H1 (cell line): Measurements from ENCODE around the gene KRTAP12-2. TPM values are rescaled to one million over a fixed set of nuclear protein-coding genes. Genes with fewer than 3 reads are reported as not detected.
"Not testable (repeated sequence)": the region's sequence is repeated elsewhere in the genome, so short reads cannot be mapped to it uniquely, and the experiment has no call there.

Source experiments
- CTCF ChIA-PET: fragments of 300-600 bp; sonication (Branson Sonifier 250); formaldehyde crosslinking; loops from one replicate; lab custom pipeline; 2021; ENCODE audit not compliant: partially characterized antibody; lab: Charles Lee
- POLR2A ChIA-PET: fragments of 300-600 bp; sonication (Branson Sonifier 250); formaldehyde crosslinking; loops from one replicate; lab custom pipeline; 2021; ENCODE audit warnings: inconsistent platforms; ENCODE audit not compliant: partially characterized antibody; lab: Charles Lee
- DNase-seq, 2 experiments: peaks; one replicate each; pipeline versions ENCODE4 v3.0.0 to v3.0.0-alpha.2; 2010 to 2022; ENCODE audit warnings: low spot score in 2 of 2, low read depth in 1 of 2, mixed read lengths in 1 of 2
- FAIRE-seq: peaks from 2 replicates; lab custom pipeline; 2011; peaks lifted over from hg19 to GRCh38; lab: Jason Lieb, UNC
- H2AFZ ChIP-seq: 2 replicates; pipeline ENCODE4 v1.8.1; 2012; ENCODE audit warnings: low read length, inconsistent platforms
- H2AK5ac ChIP-seq: 2 replicates; pipeline ENCODE4 v1.6.1; 2013; ENCODE audit warnings: low read depth, low read length
- H2BK120ac ChIP-seq: replicated peaks from 2 replicates; pipeline ENCODE3; 2013; ENCODE audit warnings: low read depth, low read length, inconsistent platforms
- H2BK12ac ChIP-seq: 2 replicates; pipeline ENCODE4 v1.6.1; 2013; ENCODE audit warnings: low read depth, low read length
- H2BK15ac ChIP-seq: 2 replicates; pipeline ENCODE4 v1.6.1; 2013; ENCODE audit warnings: low read length
- H2BK20ac ChIP-seq: 2 replicates; pipeline ENCODE4 v1.6.1; 2013; ENCODE audit warnings: low read length
- H2BK5ac ChIP-seq: 2 replicates; pipeline ENCODE4 v1.6.1; 2013; ENCODE audit warnings: low read depth, low read length
- H3K14ac ChIP-seq: 2 replicates; pipeline ENCODE4 v1.6.1; 2013; ENCODE audit warnings: inconsistent platforms; ENCODE audit not compliant: insufficient read length
- H3K18ac ChIP-seq: 2 replicates; pipeline ENCODE4 v1.6.1; 2013; ENCODE audit warnings: low read length; ENCODE audit errors: extremely low read depth
- H3K23ac ChIP-seq: 2 replicates; pipeline ENCODE4 v1.6.1; 2013; ENCODE audit warnings: inconsistent platforms; ENCODE audit not compliant: insufficient read length
- H3K23me2 ChIP-seq: 2 replicates; pipeline ENCODE4 v1.6.1; 2013; ENCODE audit warnings: low read depth, low read length
- H3K27ac ChIP-seq: 2 replicates; pipeline ENCODE4 v1.6.1; 2011; ENCODE audit warnings: low read depth, low read length, inconsistent platforms
- H3K27me3 ChIP-seq, 4 experiments: replicated peaks in 1 of 4; 1 replicate in 1 of 4; 2 replicates in 3 of 4; pipeline versions ENCODE4 v1.6.1 to v1.8.1; 2011 to 2013; ENCODE audit warnings: low read length in 3 of 4, mild to moderate bottlenecking in 3 of 4, inconsistent platforms in 2 of 4, mixed read lengths in 2 of 4, moderate library complexity in 1 of 4; ENCODE audit not compliant: control insufficient read depth in 3 of 4, insufficient read depth in 3 of 4; ENCODE audit errors: extremely low read depth in 1 of 4
- H3K36me3 ChIP-seq, 4 experiments: 2 replicates each; pipeline versions ENCODE4 v1.6.1 to v1.8.1; 2011 to 2013; ENCODE audit warnings: mild to moderate bottlenecking in 4 of 4, low read length in 3 of 4, moderate library complexity in 2 of 4, control low read depth in 1 of 4, inconsistent platforms in 1 of 4; ENCODE audit not compliant: insufficient read depth in 4 of 4, control insufficient read depth in 2 of 4
- H3K4ac ChIP-seq: replicated peaks from 2 replicates; pipeline ENCODE3; 2013; ENCODE audit warnings: low read length, low read depth, mixed read lengths, inconsistent platforms; ENCODE audit not compliant: insufficient read length
- H3K4me1 ChIP-seq, 4 experiments: replicated peaks in 1 of 4; 1 replicate in 1 of 4; 2 replicates in 3 of 4; pipeline versions ENCODE4 v1.6.1 to v1.8.1; 2011 to 2013; ENCODE audit warnings: low read length in 3 of 4, inconsistent platforms in 2 of 4, mixed read lengths in 1 of 4; ENCODE audit not compliant: insufficient read depth in 4 of 4, control insufficient read depth in 3 of 4
- H3K4me2 ChIP-seq, 2 experiments: 2 replicates each; pipeline versions ENCODE4 v1.6.1 to v1.8.1; 2011 to 2013; ENCODE audit warnings: low read depth in 2 of 2, low read length in 2 of 2, control low read depth in 1 of 2, inconsistent platforms in 1 of 2, mild to moderate bottlenecking in 1 of 2; ENCODE audit not compliant: insufficient read depth in 1 of 2
- H3K4me3 ChIP-seq, 4 experiments: fragments of 200-600, 300-600 bp in 1 of 4; sonication (generic), shearing (Covaris generic), sonication (Bioruptor Twin) in 1 of 4; 2 replicates each; pipeline versions ENCODE4 v1.5.1 to v1.8.1; 2011 to 2016; ENCODE audit warnings: low read length in 4 of 4, low read depth in 3 of 4, control low read depth in 2 of 4, inconsistent platforms in 2 of 4, mild to moderate bottlenecking in 2 of 4, mixed read lengths in 1 of 4, moderate library complexity in 1 of 4; ENCODE audit not compliant: insufficient read depth in 2 of 4; ENCODE audit errors: extremely low read depth in 1 of 4
- H3K56ac ChIP-seq: replicated peaks from 2 replicates; pipeline ENCODE3; 2013; ENCODE audit warnings: low read depth, mild to moderate bottlenecking, mixed read lengths, low read length, inconsistent platforms; ENCODE audit not compliant: insufficient read length
- H3K79me1 ChIP-seq: 2 replicates; pipeline ENCODE4 v1.6.1; 2013; ENCODE audit warnings: low read depth, low read length, control low read depth
- H3K79me2 ChIP-seq, 2 experiments: 2 replicates each; pipeline versions ENCODE4 v1.6.1 to v1.8.1; 2012 to 2013; ENCODE audit warnings: low read length in 2 of 2, mild to moderate bottlenecking in 2 of 2, inconsistent platforms in 1 of 2; ENCODE audit not compliant: insufficient read depth in 2 of 2, control insufficient read depth in 1 of 2
- H3K9ac ChIP-seq, 4 experiments: replicated peaks in 1 of 4; 1 replicate in 1 of 4; 2 replicates in 3 of 4; pipeline versions ENCODE4 v1.6.1 to v1.8.1; 2011 to 2013; ENCODE audit warnings: low read depth in 3 of 4, low read length in 3 of 4, control low read depth in 2 of 4, mild to moderate bottlenecking in 2 of 4, moderate library complexity in 2 of 4, inconsistent platforms in 1 of 4; ENCODE audit errors: extremely low read depth in 1 of 4
- H3K9me3 ChIP-seq, 2 experiments: 2 replicates each; pipeline versions ENCODE4 v1.6.1 to v1.8.1; 2012 to 2013; ENCODE audit warnings: mild to moderate bottlenecking in 2 of 2, moderate library complexity in 2 of 2, control low read depth in 1 of 2, inconsistent platforms in 1 of 2, low read depth in 1 of 2, low read length in 1 of 2, mixed read lengths in 1 of 2; ENCODE audit not compliant: insufficient read depth in 2 of 2
- H4K20me1 ChIP-seq, 2 experiments: replicated peaks in 1 of 2; 2 replicates each; pipeline versions ENCODE3 to v1.8.1; 2011 to 2013; ENCODE audit warnings: inconsistent platforms in 2 of 2, low read length in 2 of 2, mild to moderate bottlenecking in 1 of 2; ENCODE audit not compliant: insufficient read depth in 2 of 2, control insufficient read depth in 1 of 2
- H4K5ac ChIP-seq: 2 replicates; pipeline ENCODE4 v1.6.1; 2013; ENCODE audit warnings: low read length, low read depth, mixed read lengths, inconsistent platforms; ENCODE audit not compliant: insufficient read length
- H4K8ac ChIP-seq: 2 replicates; pipeline ENCODE4 v1.8.0; 2013; ENCODE audit warnings: mild to moderate bottlenecking, moderate library complexity, low read length, inconsistent platforms; ENCODE audit not compliant: insufficient read depth; ENCODE audit errors: extremely low read depth
- H4K91ac ChIP-seq: replicated peaks from 2 replicates; pipeline ENCODE3; 2013; ENCODE audit warnings: low read length, mixed read lengths, inconsistent platforms; ENCODE audit not compliant: insufficient read length
- WGBS, 2 experiments: shearing (Covaris generic) in 1 of 2; methylation state at CpG; one replicate each; pipeline versions ENCODE4 v1.1.6 to v1.1.7; 2013 to 2015; ENCODE audit warnings: low lambda C conversion rate in 2 of 2, mixed read lengths in 2 of 2, inconsistent platforms in 1 of 2, low coverage in 1 of 2, missing lambda C conversion rate in 1 of 2; ENCODE audit not compliant: insufficient replicate concordance in 2 of 2, insufficient coverage in 1 of 2, insufficient read length in 1 of 2; ENCODE audit errors: extremely low coverage in 1 of 2, missing lambda C conversion rate in 1 of 2; 5-methylcytosine and 5-hydroxymethylcytosine counted together
- polyA plus RNA-seq, 7 experiments: library from polyadenylated mRNA; depleted of rRNA in 3 of 7; stranded (reverse) in 5 of 7; unstranded in 2 of 7; fragments of >200 nt in 5 of 7; fragments of 200-250 nt in 2 of 7; gene quantifications; 1 replicate in 5 of 7; 2 replicates in 1 of 7; 4 replicates in 1 of 7; pipeline versions ENCODE4 v1.2.1 to v1.2.3, GENCODE V29; 2011 to 2013; ENCODE audit warnings: missing spikeins in 2 of 7, mixed read lengths in 2 of 7
- total RNA-seq: library from RNA; stranded (reverse); fragmentation: NEBNext Ultra II Directional; extraction: Animal tissue kit (Norgen Biotek cat#: 25700); gene quantifications from 2 replicates; pipeline ENCODE4 v1.2.1, GENCODE V29; 2021

KRTAP12-2 gene
- total and polyA plus RNA-seq, 2 of the 8 experiments (the other 6 are each of a cell fraction or from before 2014, with no cell fraction given) = 0.50 TPM; not detected in 1

GRCh38 chr21:44638506-44639330 is 28.0 kb downstream of the KRTAP12-2 start:
- H4K91ac ChIP-seq, H2BK20ac ChIP-seq, H2AK5ac ChIP-seq, H4K8ac ChIP-seq, H4K20me1 ChIP-seq, H2AFZ ChIP-seq, H3K4ac ChIP-seq, H3K79me2 ChIP-seq, H3K4me3 ChIP-seq, H3K18ac ChIP-seq, H3K79me1 ChIP-seq, H2BK5ac ChIP-seq, H3K56ac ChIP-seq, H3K36me3 ChIP-seq, H3K14ac ChIP-seq, H3K9ac ChIP-seq, H2BK15ac ChIP-seq, CTCF ChIA-PET, DNase-seq, H2BK12ac ChIP-seq, H3K4me2 ChIP-seq, H4K5ac ChIP-seq, H3K27ac ChIP-seq, H3K4me1 ChIP-seq, H3K27me3 ChIP-seq, FAIRE-seq, H3K23me2 ChIP-seq, H2BK120ac ChIP-seq, H3K9me3 ChIP-seq, H3K23ac ChIP-seq: not testable (repeated sequence)
- POLR2A ChIA-PET = interaction anchor here (0.6 kb wide), 1 partner anchor 86 kb away, joined by 6 read pairs; no protein-coding TSS in a partner anchor
- 95% methylated on average over 16 of the region's 21 CpGs; no CpG with 5 or more reads in 1 of the 2 experiments for WGBS, 2 experiments
